Heart left ventricle (tissue), 16 donors: ENCODE measurements around the gene SLX4. TPM values are rescaled to one million over a fixed set of nuclear protein-coding genes. Genes with fewer than 3 reads are reported as not detected.

ENCODE experiments used
- ATAC-seq, 4 donors: fragments of 200-7000 bp; cut with Tn5 transposase; one replicate each; pipeline ENCODE4 v1.9.1; 2020 to 2022; ENCODE audit warnings: moderate library complexity in 4 of 4, mild to moderate bottlenecking in 3 of 4, moderate number of reproducible peaks in 1 of 4
- DNase-seq, 5 donors: peaks; one replicate each; pipeline ENCODE4 v3.0.0-alpha.2; 2020
- H3K27ac ChIP-seq, 12 donors: fragments of 200-600 bp; sonication (generic) in 4 of 12; one replicate each; pipeline versions ENCODE4 v1.5.0 to v1.8.0; 2016 to 2022; ENCODE audit warnings: mild to moderate bottlenecking in 2 of 12
- H3K27me3 ChIP-seq, 9 donors: fragments of 200-600 bp; sonication (generic) in 2 of 9; one replicate each; pipeline versions ENCODE4 v1.5.1 to v1.8.0; 2016 to 2022; ENCODE audit warnings: mild to moderate bottlenecking in 3 of 9
- H3K36me3 ChIP-seq, 9 donors: fragments of 200-600 bp; sonication (generic) in 2 of 9; one replicate each; pipeline versions ENCODE4 v1.5.0 to v1.8.0; 2018 to 2022; ENCODE audit warnings: mild to moderate bottlenecking in 2 of 9
- H3K4me1 ChIP-seq, 12 donors: fragments of 200-600 bp; sonication (generic) in 4 of 12; one replicate each; pipeline versions ENCODE4 v1.5.0 to v1.8.0; 2016 to 2022; ENCODE audit warnings: mild to moderate bottlenecking in 3 of 12
- H3K4me3 ChIP-seq, 12 donors: fragments of 200-600 bp; sonication (generic) in 4 of 12; one replicate each; pipeline versions ENCODE4 v1.5.0 to v1.8.0; 2017 to 2022; ENCODE audit warnings: mild to moderate bottlenecking in 9 of 12, moderate library complexity in 4 of 12
- H3K9me3 ChIP-seq, 12 donors: fragments of 200-600 bp; sonication (generic) in 4 of 12; one replicate each; pipeline versions ENCODE4 v1.5.0 to v1.8.0; 2016 to 2022; ENCODE audit warnings: mild to moderate bottlenecking in 1 of 12
- POLR2A ChIP-seq, 2 donors: fragments of 450-650 bp; IDR thresholded peaks; one replicate each; pipeline ENCODE4 v1.6.1; 2017; ENCODE audit warnings: antibody characterized with exemption in 2 of 2, mild to moderate bottlenecking in 2 of 2, moderate library complexity in 2 of 2
- WGBS, 4 donors: extraction: QIAGEN DNeasy Blood & Tissue Kit in 2 of 4; methylation state at CpG; one replicate each; pipeline versions ENCODE4 v1.1.5 to v1.1.7; 2013 to 2018; 5-methylcytosine and 5-hydroxymethylcytosine counted together
- intact Hi-C, 10 donors: fragments of 100-400 bp; cut with DNase I; formaldehyde crosslinking; loops; one replicate each; pipeline versions ENCODE4 v1.11.1 to v1.14.2; 2022
- polyA plus RNA-seq, 2 donors: library from polyadenylated mRNA; stranded (reverse); fragments of 200-250 nt; gene quantifications; one replicate each; pipeline ENCODE4 v1.2.3, GENCODE V29; 2013
- total RNA-seq, 9 donors: library from RNA; depleted of rRNA in 2 of 9; stranded (reverse); fragments of >200 nt in 2 of 9; fragmentation: NEBNext Ultra II Directional in 3 of 9; extraction: Animal tissue kit (Norgen Biotek cat#: 25700) in 3 of 9; gene quantifications; one replicate each; pipeline versions ENCODE4 v1.1.0 to v1.2.4, GENCODE V29; 2016 to 2023
- TF ChIP-seq, protein P1 (sequence below), 12 donors: fragments of 200-600 bp; sonication (generic) in 4 of 12; IDR thresholded peaks; one replicate each; pipeline versions ENCODE4 v1.5.0 to v1.8.0; 2018 to 2022; ENCODE audit warnings: antibody characterized with exemption in 12 of 12, mild to moderate bottlenecking in 5 of 12
- donor health status: ischemic (EF 13 %, LVEDD 7.1; RV severe dilation, severe dysfunction).
- donor health status: healthy with polysubstance abuse.
- donor health status: DM: no; HTN: yes; CAD: no.
- donor health status: DM: no; HTN: no; CAD: no.
- donor health status: ischemic (EF 25% LVEDD 6.9; RV normal size, moderate dysfunction).
- donor health status: ischemic (EF 25% LVEDD 5.7; RV mildly dilated, moderate dysfunction).
- donor health status: healthy.
- donor health status: DM: yes; HTN: yes; CAD: no.
- donor health status: ischemic (EF 35%, LVEDD 5.7; RV mildly dilated, moderate dysfunction).
- donor health status: nonischemic (EF 11% LVEDD 7.7; RV severe dilation, severe dysfunction).
- donor health status: DM: yes; HTN: yes; CAD: no.
- donor health status: PGD.
- donor health status: ischemic (EF 29% LVEDD 5.4; RV normal size, mild dysfunction).
- donor health status: nonischemic (EF 23%, LVEDD 6.1; RV moderate dilation, normal function).

Gene SLX4
- total and polyA plus RNA-seq, 11 donors: 2.0 to 4.7 (median 3.1) TPM

GRCh38 chr16:3580686-3581085 lies 30.7 kb downstream of the SLX4 start:
- WGBS, 4 donors: 68 to 79% (median 72%) methylated on average over 5 to 8 of the region's 8 CpGs
- Histone ChIP-seq H3K36me3 (peaks cover 0 to 27% (median 12%) of the 10 kb centered on the region in 9 donors), H3K27me3 (peaks cover 0 to 13% (median 0%) of the 10 kb centered on the region in 9 donors), H3K27ac (no peak overlapping the region), H3K4me1 (peaks cover 0 to 31% (median 0%) of the 10 kb centered on the region in 12 donors), H3K9me3 (no peaks in the 10 kb centered on the region), H3K4me3 (no peak overlapping the region)
- peak in 1 of 5 donors; percentile 30 for DNase-seq
- TF ChIP-seq, protein P1, sequence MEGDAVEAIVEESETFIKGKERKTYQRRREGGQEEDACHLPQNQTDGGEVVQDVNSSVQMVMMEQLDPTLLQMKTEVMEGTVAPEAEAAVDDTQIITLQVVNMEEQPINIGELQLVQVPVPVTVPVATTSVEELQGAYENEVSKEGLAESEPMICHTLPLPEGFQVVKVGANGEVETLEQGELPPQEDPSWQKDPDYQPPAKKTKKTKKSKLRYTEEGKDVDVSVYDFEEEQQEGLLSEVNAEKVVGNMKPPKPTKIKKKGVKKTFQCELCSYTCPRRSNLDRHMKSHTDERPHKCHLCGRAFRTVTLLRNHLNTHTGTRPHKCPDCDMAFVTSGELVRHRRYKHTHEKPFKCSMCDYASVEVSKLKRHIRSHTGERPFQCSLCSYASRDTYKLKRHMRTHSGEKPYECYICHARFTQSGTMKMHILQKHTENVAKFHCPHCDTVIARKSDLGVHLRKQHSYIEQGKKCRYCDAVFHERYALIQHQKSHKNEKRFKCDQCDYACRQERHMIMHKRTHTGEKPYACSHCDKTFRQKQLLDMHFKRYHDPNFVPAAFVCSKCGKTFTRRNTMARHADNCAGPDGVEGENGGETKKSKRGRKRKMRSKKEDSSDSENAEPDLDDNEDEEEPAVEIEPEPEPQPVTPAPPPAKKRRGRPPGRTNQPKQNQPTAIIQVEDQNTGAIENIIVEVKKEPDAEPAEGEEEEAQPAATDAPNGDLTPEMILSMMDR (IDR thresholded peaks at IDR 0.05): no peak
- TF ChIP-seq POLR2A (IDR thresholded peaks at IDR 0.05): no peak
- ATAC-seq: no peak
- intact Hi-C loops: no loop called here

- TF ChIP-seq, protein P1 (IDR thresholded peaks at IDR 0.05): no peak
- no peak for TF ChIP-seq POLR2A (IDR thresholded peaks at IDR 0.05)
- intact Hi-C loops: no loop called here
- Histone ChIP-seq H3K27ac (no peak overlapping the region), H3K9me3 (no peaks in the 10 kb centered on the region), H3K4me3 (no peak overlapping the region), H3K4me1 (peaks cover 0 to 31% (median 0%) of the 10 kb centered on the region in 12 donors), H3K27me3 (peaks cover 0 to 13% (median 0%) of the 10 kb centered on the region in 9 donors), H3K36me3 (peaks cover 0 to 27% (median 12%) of the 10 kb centered on the region in 9 donors)
- DNase-seq (peak in 1 of 5 donors; percentile 40), ATAC-seq (no peak)
- WGBS, 4 donors: 77 to 85% (median 83%) methylated on average over 11 of the region's 11 CpGs
These were observed 31.2 kb downstream of the SLX4 start for GRCh38 chr16:3580251-3580651.

DNA sequence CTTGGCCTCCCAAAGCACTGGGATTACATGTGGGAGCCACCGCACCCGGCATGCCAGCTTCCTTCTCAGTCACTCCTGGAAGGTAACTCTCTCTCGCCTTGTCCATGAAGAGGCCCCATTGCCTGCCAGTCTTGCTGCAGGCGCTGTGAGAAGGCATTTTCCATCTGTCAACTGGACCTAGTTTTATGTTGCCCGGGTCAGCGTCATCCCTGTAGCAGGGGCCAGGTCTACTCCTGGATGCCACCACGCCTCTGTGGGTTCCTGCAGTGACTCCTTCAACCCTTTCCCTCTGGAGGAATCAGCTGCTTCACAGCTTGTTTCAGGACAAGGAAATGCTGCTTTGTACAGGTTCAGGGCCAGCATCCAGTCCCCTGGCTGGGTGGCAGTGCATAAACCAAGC lies 31.6 kb downstream of the SLX4 start:
- DNase-seq (peak in 1 of 5 donors; percentile 19), ATAC-seq (no peak)
- intact Hi-C loops: no loop called here
- 92 to 97% (median 94%) methylated on average over 7 of the region's 7 CpGs for WGBS, 4 donors
- Histone ChIP-seq H3K4me1 (peaks cover 0 to 31% (median 0%) of the 10 kb centered on the region in 12 donors), H3K9me3 (no peaks in the 10 kb centered on the region), H3K27me3 (peaks cover 0 to 13% (median 0%) of the 10 kb centered on the region in 9 donors), H3K4me3 (no peak overlapping the region), H3K27ac (no peak overlapping the region), H3K36me3 (peaks cover 0 to 27% (median 12%) of the 10 kb centered on the region in 9 donors)
- no peak for TF ChIP-seq POLR2A (IDR thresholded peaks at IDR 0.05)
- TF ChIP-seq, protein P1 (IDR thresholded peaks at IDR 0.05): no peak

- H3K27ac ChIP-seq: peak overlapping the region in 1 of 12 donors; percentile 80
- H3K27me3 ChIP-seq: peaks cover 0 to 13% (median 0%) of the 10 kb centered on the region in 9 donors
- no peaks in the 10 kb centered on the region for H3K9me3 ChIP-seq
- 39 to 56% (median 51%) methylated on average over 12 to 20 of the region's 20 CpGs for WGBS, 4 donors
- intact Hi-C loops: no loop called here
- TF ChIP-seq, protein P1 (IDR thresholded peaks at IDR 0.05): no peak
- no peak for TF ChIP-seq POLR2A (IDR thresholded peaks at IDR 0.05)
- H3K4me1 ChIP-seq: peaks cover 0 to 31% (median 0%) of the 10 kb centered on the region in 12 donors
- peak in 1 of 4 donors; percentile 5 for ATAC-seq
- peak overlapping the region in 1 of 12 donors; percentile 25 for H3K4me3 ChIP-seq
- DNase-seq: peak in 1 of 5 donors; percentile 64
- H3K36me3 ChIP-seq: peaks cover 0 to 19% (median 10%) of the 10 kb centered on the region in 9 donors
These were observed 32.5 kb downstream of the SLX4 start for GRCh38 chr16:3578610-3579551.
